ENCODE measurements around the gene GRAMD1C. TPM values are rescaled to one million over a fixed set of nuclear protein-coding genes. Genes with fewer than 3 reads are reported as not detected.

GRAMD1C gene
- 3.8 and 7.1 TPM in 2 replicates for total RNA-seq

DNA sequence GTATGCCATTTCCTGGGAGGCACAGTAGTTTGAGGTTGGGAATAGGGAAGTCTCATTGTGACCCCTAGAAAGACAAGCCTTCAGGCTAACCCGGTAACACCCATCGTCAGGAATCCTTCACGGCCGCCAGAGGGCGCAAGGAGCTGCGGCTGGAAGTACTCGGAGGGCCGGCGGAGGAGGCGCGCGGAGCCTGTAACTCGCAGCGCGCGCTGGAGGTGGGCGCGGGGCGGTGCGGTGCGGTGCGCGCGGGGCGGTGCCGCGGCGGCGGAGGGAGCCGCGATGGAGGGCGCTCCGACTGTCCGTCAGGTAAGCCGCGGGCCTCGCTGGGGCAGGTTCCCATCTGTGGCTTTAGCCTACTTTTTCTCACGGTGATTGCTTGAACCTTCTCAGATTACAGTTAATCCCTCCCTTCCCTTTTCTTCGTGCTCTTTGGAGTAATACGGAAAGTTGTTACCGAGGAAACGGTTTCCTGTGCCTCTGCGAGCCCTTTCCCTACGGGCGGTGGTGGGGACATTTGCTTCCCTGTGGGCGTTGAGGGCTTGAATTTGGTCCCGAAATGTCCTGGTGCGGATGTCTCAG, at the start of gene GRAMD1C:
GRAMD1C (plus strand) TSS at position 158 of the 579 bp plus-strand sequence; CDS start at position 280, 122 bp downstream.

DNA sequence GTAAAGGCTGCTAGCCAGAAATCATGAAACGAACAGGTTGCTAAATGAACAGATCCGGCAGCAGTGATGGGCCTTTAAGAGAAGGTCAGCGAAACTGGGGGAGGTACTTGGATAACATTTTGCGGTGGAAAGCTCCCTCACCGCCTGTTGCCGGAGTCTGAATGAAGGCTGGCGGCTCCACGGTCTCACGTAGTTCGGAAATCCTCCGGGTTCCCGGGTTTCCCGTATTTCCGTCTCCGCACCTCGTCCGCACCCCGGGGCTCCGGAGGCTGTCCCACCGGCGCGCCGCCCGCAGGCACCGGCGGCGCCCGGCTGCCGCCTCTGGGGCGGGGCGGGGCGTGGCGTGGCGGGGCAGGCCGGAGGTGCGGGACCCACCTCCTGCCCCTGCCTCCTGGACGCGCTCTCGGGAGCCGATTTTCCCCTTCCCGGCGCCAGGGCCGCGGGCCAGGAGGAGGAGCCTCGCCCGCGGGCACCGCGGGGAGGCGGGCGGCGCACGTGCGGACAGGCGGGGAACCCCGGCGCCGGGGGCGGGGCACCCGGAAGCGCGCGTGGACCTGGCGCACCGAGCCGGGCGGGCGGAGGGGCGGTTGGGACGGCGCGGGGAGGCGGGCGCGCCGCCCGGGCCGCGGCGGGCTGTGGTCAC, 108.9 kb downstream of the GRAMD1C start, which contains the start of gene ZDHHC23:
ZDHHC23 (plus strand) TSS at position 642 of the 643 bp plus-strand sequence. CDS start 790 bp downstream, outside the sequence.

Other genes with a start within 250 kb of the GRAMD1C start
- 9.4 and 12.9 TPM in 2 replicates for gene USF3, start 142.1 kb upstream of the GRAMD1C start, total RNA-seq
- gene NAA50, start 92.5 kb upstream of the GRAMD1C start, total RNA-seq, result 203 and 358 TPM in 2 replicates
- 142 TPM in 2 replicates for gene ATP6V1A, start 91.8 kb upstream of the GRAMD1C start, total RNA-seq
- 0.66 and 0.73 TPM in 2 replicates for gene ZDHHC23, start 109.2 kb downstream of the GRAMD1C start, total RNA-seq
- gene CCDC191, start 217.7 kb downstream of the GRAMD1C start, total RNA-seq, result 2.6 and 4.2 TPM in 2 replicates
- gene QTRT2, start 217.9 kb downstream of the GRAMD1C start, total RNA-seq, result 10.8 and 15.6 TPM in 2 replicates